HCT116 (cell line): ENCODE data around the gene CASTOR1. TPM values are rescaled to one million over a fixed set of nuclear protein-coding genes. Genes with fewer than 3 reads are reported as not detected.

ENCODE experiments used
- ATAC-seq: fragments of 200-7000 bp; cut with Tn5 transposase; 2 replicates; pipeline ENCODE4 v1.9.1; 2020; ENCODE audit warnings: mild to moderate bottlenecking, moderate library complexity
- BruUV-seq: library from RNA; stranded (reverse); fragments of 400-500 nt; replicated peaks from 2 replicates; lab custom pipeline; 2021; lab: Mats Ljungman, UMichigan
- CTCF ChIA-PET: fragments of 300-600 bp; sonication (Branson Sonifier 250); formaldehyde crosslinking; loops from one replicate; lab custom pipeline; 2021; ENCODE audit warnings: antibody characterized with exemption; lab: Charles Lee
- POLR2A ChIA-PET: fragments of 300-600, 350-600 bp; sonication (Branson Sonifier 250); formaldehyde crosslinking; loops from one replicate; lab custom pipeline; 2021; ENCODE audit warnings: antibody characterized with exemption; lab: Charles Lee
- RAD21 ChIA-PET, 2 experiments: fragments of 300-600 bp; sonication (Branson Sonifier 250); formaldehyde crosslinking; loops; one replicate each; lab custom pipeline; 2023; ENCODE audit warnings: low total read pairs in 2 of 2; ENCODE audit not compliant: uncharacterized antibody in 2 of 2, unreplicated experiment in 2 of 2, low non-redundant PET in 1 of 2; lab: Charles Lee
- DNase-seq: peaks from one replicate; pipeline ENCODE4 v3.0.0-alpha.2; 2010; ENCODE audit warnings: low read depth, low spot score
- H2AFZ ChIP-seq: fragments of 200-600 bp; shearing (Covaris generic), sonication (generic); 2 replicates; pipeline ENCODE4 v1.6.1; 2017; ENCODE audit warnings: low read depth, mixed run types, mixed read lengths, antibody characterized with exemption, low read length; ENCODE audit not compliant: poor library complexity, severe bottlenecking
- H3K27ac ChIP-seq: 2 replicates; pipeline ENCODE4 v1.5.1; 2012; ENCODE audit warnings: low read depth, low read length
- H3K27me3 ChIP-seq: fragments of 200-600 bp; sonication (generic); 2 replicates; pipeline ENCODE4 v1.6.1; 2016; ENCODE audit warnings: mixed run types, low read length, mixed read lengths; ENCODE audit not compliant: insufficient read depth
- H3K36me3 ChIP-seq, 2 experiments: fragments of 200-500 bp in 1 of 2; fragments of 200-600 bp in 1 of 2; sonication (Bioruptor generic) in 1 of 2; sonication (generic) in 1 of 2; 2 replicates each; pipeline versions ENCODE4 v1.5.1 to v1.6.1; 2014 to 2016; ENCODE audit warnings: low read length in 2 of 2, inconsistent platforms in 1 of 2, mixed read lengths in 1 of 2, mixed run types in 1 of 2; ENCODE audit not compliant: insufficient read depth in 2 of 2, control insufficient read depth in 1 of 2
- H3K4me1 ChIP-seq, 2 experiments: fragments of 200-600 bp in 1 of 2; sonication (generic) in 1 of 2; 2 replicates each; pipeline versions ENCODE4 v1.5.1 to v1.6.1; 2012 to 2017; ENCODE audit warnings: low read length in 2 of 2, inconsistent platforms in 1 of 2, mild to moderate bottlenecking in 1 of 2, mixed read lengths in 1 of 2, mixed run types in 1 of 2, moderate library complexity in 1 of 2; ENCODE audit not compliant: insufficient read depth in 2 of 2, control insufficient read depth in 1 of 2
- H3K4me2 ChIP-seq: fragments of 200-600 bp; sonication (generic); 2 replicates; pipeline ENCODE4 v1.6.1; 2017; ENCODE audit warnings: mixed run types, low read length, mixed read lengths
- H3K4me3 ChIP-seq, 2 experiments: fragments of 200-600 bp in 1 of 2; sonication (generic) in 1 of 2; replicated peaks in 1 of 2; 2 replicates each; pipeline ENCODE4 v1.5.1; 2011 to 2016; ENCODE audit warnings: low read length in 2 of 2, control low read depth in 1 of 2, low read depth in 1 of 2, mild to moderate bottlenecking in 1 of 2, mixed read lengths in 1 of 2, mixed run types in 1 of 2
- H3K79me2 ChIP-seq: fragments of 200-600 bp; sonication (generic); 2 replicates; pipeline ENCODE4 v1.6.1; 2017; ENCODE audit warnings: mild to moderate bottlenecking, mixed run types, low read length, moderate library complexity, mixed read lengths; ENCODE audit not compliant: insufficient read depth
- H3K9ac ChIP-seq: fragments of 200-600 bp; sonication (generic); 2 replicates; pipeline ENCODE4 v1.6.1; 2016; ENCODE audit warnings: low read length, mixed read lengths
- H3K9me2 ChIP-seq: fragments of 200-600 bp; sonication (generic), shearing (Covaris generic); 2 replicates; pipeline ENCODE4 v1.6.1; 2017; ENCODE audit warnings: mixed run types, mild to moderate bottlenecking, moderate library complexity; ENCODE audit not compliant: insufficient read depth
- H3K9me3 ChIP-seq, 2 experiments: fragments of 200-500 bp in 1 of 2; fragments of 200-600 bp in 1 of 2; sonication (Bioruptor generic) in 1 of 2; sonication (generic) in 1 of 2; 2 replicates each; pipeline ENCODE4 v1.6.1; 2014 to 2017; ENCODE audit warnings: low read length in 2 of 2, mixed read lengths in 2 of 2, inconsistent platforms in 1 of 2, low read depth in 1 of 2, mild to moderate bottlenecking in 1 of 2, mixed run types in 1 of 2, moderate library complexity in 1 of 2; ENCODE audit not compliant: control insufficient read depth in 1 of 2, insufficient read depth in 1 of 2
- H4K20me1 ChIP-seq: fragments of 200-600 bp; sonication (generic), shearing (Covaris generic); 2 replicates; pipeline ENCODE4 v1.6.1; 2017; ENCODE audit warnings: mixed run types, mild to moderate bottlenecking, moderate library complexity; ENCODE audit not compliant: insufficient read depth
- CBX3 ChIP-seq: IDR thresholded peaks from 2 replicates; pipeline ENCODE4 v1.6.1; 2012; ENCODE audit warnings: low read depth
- EGR1 ChIP-seq: IDR thresholded peaks from 2 replicates; pipeline ENCODE4 v1.6.1; 2012; ENCODE audit warnings: low read depth
- ELF1 ChIP-seq: IDR thresholded peaks from 2 replicates; pipeline ENCODE4 v1.6.1; 2012; ENCODE audit warnings: low read depth, borderline replicate concordance
- FOSL1 ChIP-seq: IDR thresholded peaks from 2 replicates; pipeline ENCODE4 v1.6.1; 2012; ENCODE audit warnings: low read depth
- JUND ChIP-seq: IDR thresholded peaks from 2 replicates; pipeline ENCODE4 v1.6.1; 2012
- POLR2A ChIP-seq: IDR thresholded peaks from 2 replicates; pipeline ENCODE4 v1.7.0; 2011; ENCODE audit warnings: borderline replicate concordance; ENCODE audit not compliant: insufficient read depth, insufficient read length; ENCODE audit errors: extremely low read depth
- POLR2AphosphoS5 ChIP-seq: IDR thresholded peaks from 2 replicates; pipeline ENCODE4 v1.6.1; 2011; ENCODE audit warnings: mild to moderate bottlenecking, low read depth, low read length, moderate library complexity
- SP1 ChIP-seq: IDR thresholded peaks from 2 replicates; pipeline ENCODE4 v1.6.1; 2012; ENCODE audit warnings: low read depth
- SRF ChIP-seq: IDR thresholded peaks from 2 replicates; pipeline ENCODE4 v1.6.1; 2012; ENCODE audit warnings: low read depth
- YY1 ChIP-seq: IDR thresholded peaks from 2 replicates; pipeline ENCODE4 v1.6.1; 2011; ENCODE audit warnings: low read length, low read depth, moderate library complexity, mild to moderate bottlenecking; ENCODE audit not compliant: insufficient replicate concordance; ENCODE audit errors: extremely low read depth
- ZFX ChIP-seq: fragments of 450-650 bp; IDR thresholded peaks from 2 replicates; pipeline ENCODE4 v1.6.1; 2017
- intact Hi-C: fragments of 100-400 bp; cut with micrococcal nuclease; formaldehyde crosslinking; loops from 2 replicates; pipeline ENCODE4 v1.10.0; 2022
- total RNA-seq: library from RNA; stranded (reverse); gene quantifications from one replicate; pipeline ENCODE4 v1.2.1, GENCODE V29; 2021; ENCODE audit not compliant: unreplicated experiment
- TF ChIP-seq, protein P1 (sequence below): IDR thresholded peaks from 2 replicates; pipeline ENCODE4 v1.6.1; 2012
- TF ChIP-seq, protein P2 (sequence below): IDR thresholded peaks from 2 replicates; pipeline ENCODE4 v1.6.1; 2012
- TF ChIP-seq, protein P3 (sequence below): IDR thresholded peaks from 2 replicates; pipeline ENCODE4 v1.6.1; 2011; ENCODE audit warnings: mild to moderate bottlenecking, low read length, moderate library complexity; ENCODE audit not compliant: insufficient replicate concordance; ENCODE audit errors: extremely low read depth

CASTOR1 gene
- total RNA-seq, 1 experiment from 2014 or later, result 6.5 TPM

DNA sequence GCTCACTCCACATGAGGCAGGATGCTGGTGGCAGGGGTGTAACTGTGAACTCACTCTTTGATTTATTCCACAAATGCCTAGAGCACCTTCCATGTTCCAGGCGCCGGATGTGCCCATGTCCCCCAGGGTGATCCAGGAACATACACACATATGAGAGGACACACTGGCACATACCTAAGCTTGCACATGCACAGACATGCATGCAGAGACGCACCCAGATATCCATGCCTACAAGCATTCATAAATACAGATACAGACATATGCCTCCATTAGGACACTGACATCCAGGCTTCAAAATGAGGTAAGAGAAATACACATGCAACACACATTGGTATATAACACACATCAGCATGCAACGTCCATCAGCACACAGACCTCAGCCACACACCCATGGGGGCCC is 27.2 kb downstream of the CASTOR1 start:
- H2AFZ ChIP-seq, result no peak overlapping the region
- ChIA-PET RAD21 (no interaction called here), POLR2A (no interaction called here), CTCF (interaction anchor here (1.9 kb wide), 1 partner anchor 26 kb away, joined by 7 read pairs; no protein-coding TSS in a partner anchor)
- no peak overlapping the region for H3K4me2 ChIP-seq
- intact Hi-C loops, result no loop called here
- no peaks in the 10 kb centered on the region for H3K36me3 ChIP-seq
- peaks cover 6% of the 10 kb centered on the region for H3K79me2 ChIP-seq
- ATAC-seq (no peak), DNase-seq (no peak)
- TF ChIP-seq SRF (no peak), SP1 (no peak), POLR2AphosphoS5 (no peak), ELF1 (no peak), YY1 (no peak), ZFX (no peak), POLR2A (no peak), CBX3 (no peak), JUND (no peak), FOSL1 (no peak), EGR1 (no peak)
- TF ChIP-seq, protein P1, sequence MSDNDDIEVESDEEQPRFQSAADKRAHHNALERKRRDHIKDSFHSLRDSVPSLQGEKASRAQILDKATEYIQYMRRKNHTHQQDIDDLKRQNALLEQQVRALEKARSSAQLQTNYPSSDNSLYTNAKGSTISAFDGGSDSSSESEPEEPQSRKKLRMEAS, result no peak
- TF ChIP-seq, protein P2, sequence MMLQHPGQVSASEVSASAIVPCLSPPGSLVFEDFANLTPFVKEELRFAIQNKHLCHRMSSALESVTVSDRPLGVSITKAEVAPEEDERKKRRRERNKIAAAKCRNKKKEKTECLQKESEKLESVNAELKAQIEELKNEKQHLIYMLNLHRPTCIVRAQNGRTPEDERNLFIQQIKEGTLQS, result no peak
- TF ChIP-seq, protein P3, sequence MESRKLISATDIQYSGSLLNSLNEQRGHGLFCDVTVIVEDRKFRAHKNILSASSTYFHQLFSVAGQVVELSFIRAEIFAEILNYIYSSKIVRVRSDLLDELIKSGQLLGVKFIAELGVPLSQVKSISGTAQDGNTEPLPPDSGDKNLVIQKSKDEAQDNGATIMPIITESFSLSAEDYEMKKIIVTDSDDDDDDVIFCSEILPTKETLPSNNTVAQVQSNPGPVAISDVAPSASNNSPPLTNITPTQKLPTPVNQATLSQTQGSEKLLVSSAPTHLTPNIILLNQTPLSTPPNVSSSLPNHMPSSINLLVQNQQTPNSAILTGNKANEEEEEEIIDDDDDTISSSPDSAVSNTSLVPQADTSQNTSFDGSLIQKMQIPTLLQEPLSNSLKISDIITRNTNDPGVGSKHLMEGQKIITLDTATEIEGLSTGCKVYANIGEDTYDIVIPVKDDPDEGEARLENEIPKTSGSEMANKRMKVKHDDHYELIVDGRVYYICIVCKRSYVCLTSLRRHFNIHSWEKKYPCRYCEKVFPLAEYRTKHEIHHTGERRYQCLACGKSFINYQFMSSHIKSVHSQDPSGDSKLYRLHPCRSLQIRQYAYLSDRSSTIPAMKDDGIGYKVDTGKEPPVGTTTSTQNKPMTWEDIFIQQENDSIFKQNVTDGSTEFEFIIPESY, result no peak
- peaks cover 8 to 33% of the 10 kb centered on the region in 2 experiments for H3K4me1 ChIP-seq
- H3K9ac ChIP-seq, result no peak overlapping the region
- H3K27me3 ChIP-seq, result no peaks in the 10 kb centered on the region
- BruUV-seq, result no TSS peak
- no peak overlapping the region for H3K4me3 ChIP-seq
- H3K9me2 ChIP-seq, result no peaks in the 10 kb centered on the region
- no peaks in the 10 kb centered on the region for H4K20me1 ChIP-seq
- no peaks in the 10 kb centered on the region for H3K9me3 ChIP-seq
- no peak overlapping the region for H3K27ac ChIP-seq
